ENCODE measurements around the gene ZNF350.

Gene ZNF350

GRCh38 chr19:52020506-52020905 lies 33.9 kb upstream of the ZNF350 start:
- TF ChIP-seq, protein P1, sequence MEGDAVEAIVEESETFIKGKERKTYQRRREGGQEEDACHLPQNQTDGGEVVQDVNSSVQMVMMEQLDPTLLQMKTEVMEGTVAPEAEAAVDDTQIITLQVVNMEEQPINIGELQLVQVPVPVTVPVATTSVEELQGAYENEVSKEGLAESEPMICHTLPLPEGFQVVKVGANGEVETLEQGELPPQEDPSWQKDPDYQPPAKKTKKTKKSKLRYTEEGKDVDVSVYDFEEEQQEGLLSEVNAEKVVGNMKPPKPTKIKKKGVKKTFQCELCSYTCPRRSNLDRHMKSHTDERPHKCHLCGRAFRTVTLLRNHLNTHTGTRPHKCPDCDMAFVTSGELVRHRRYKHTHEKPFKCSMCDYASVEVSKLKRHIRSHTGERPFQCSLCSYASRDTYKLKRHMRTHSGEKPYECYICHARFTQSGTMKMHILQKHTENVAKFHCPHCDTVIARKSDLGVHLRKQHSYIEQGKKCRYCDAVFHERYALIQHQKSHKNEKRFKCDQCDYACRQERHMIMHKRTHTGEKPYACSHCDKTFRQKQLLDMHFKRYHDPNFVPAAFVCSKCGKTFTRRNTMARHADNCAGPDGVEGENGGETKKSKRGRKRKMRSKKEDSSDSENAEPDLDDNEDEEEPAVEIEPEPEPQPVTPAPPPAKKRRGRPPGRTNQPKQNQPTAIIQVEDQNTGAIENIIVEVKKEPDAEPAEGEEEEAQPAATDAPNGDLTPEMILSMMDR (IDR thresholded peaks at IDR 0.05; ENCODE audit: borderline replicate concordance, control extremely low read depth, extremely low read depth, insufficient read depth, missing control alignments) = no peak
- in situ Hi-C loops (cut with MboI; ENCODE audit: low sequenced_read_pairs, unreplicated experiment) = no loop called here
- DNase-seq (ENCODE audit: low spot score) = no peak

DNA sequence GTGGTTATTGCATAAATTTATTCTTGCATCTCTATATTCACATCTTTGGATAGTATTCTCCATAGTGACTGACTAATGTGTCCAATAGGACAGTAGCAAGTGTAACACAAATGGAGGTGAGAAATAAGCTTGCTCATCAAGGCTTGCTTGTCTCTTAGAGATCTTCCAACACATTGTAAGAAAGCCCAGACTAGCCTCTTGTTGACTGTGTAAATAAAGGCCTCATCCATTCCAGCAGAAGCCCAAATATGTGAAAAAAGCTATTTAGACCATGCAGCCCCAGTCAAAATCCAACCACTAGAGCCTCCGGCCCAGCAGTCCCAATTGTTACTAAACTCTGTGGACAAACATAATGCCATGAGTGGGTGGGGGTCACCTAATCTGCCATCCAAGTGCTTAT lies 24.0 kb upstream of the ZNF350 start:
- in situ Hi-C loops (cut with MboI; ENCODE audit: low sequenced_read_pairs, unreplicated experiment) = no loop called here
- DNase-seq (ENCODE audit: low spot score) = no peak
- TF ChIP-seq, protein P1 (IDR thresholded peaks at IDR 0.05; ENCODE audit: borderline replicate concordance, control extremely low read depth, extremely low read depth, insufficient read depth, missing control alignments) = no peak

DNA sequence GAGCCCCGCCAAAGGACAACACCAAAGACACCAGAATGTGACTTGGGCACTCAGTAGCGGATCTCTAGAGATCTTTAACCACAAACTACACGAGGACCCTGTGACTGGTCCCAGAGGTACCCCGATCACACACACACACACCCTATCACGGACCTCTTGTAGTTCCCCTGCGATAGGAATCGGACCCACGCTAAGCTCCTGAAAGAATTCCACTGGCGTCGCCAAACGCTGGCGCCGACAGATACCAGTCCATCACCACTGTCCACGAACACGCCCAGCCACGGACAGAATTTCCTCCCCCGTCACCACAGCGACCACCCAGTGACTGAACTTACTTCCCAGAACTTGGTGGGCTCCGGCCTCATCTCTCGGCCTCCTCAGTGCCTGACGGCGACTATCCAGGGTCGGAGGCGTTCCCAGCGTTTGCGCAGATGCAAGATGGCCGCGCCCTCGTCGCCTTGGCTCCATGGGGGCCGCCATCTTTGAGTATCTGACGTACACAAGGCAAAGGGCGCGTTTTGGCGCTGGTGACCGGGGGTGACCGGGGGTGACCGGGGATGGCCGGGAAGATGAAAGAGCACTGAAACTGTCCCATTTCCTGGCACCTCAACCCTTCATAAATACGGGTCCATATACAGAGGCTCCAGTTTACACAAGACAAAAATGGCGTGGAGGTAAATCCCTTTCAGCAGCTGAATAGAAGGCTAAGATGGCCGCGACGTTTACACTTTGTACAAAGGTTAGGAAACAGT lies 21.3 kb upstream of the ZNF350 start, which contains the start of gene ZNF615:
ZNF615 (minus strand) TSS at position 406 of the 752 bp plus-strand sequence. CDS start 4,500 bp downstream, outside the sequence.
- peak; percentile 87 for DNase-seq (ENCODE audit: low spot score)
- in situ Hi-C loops (cut with MboI; ENCODE audit: low sequenced_read_pairs, unreplicated experiment) = no loop called here
- TF ChIP-seq, protein P1 (IDR thresholded peaks at IDR 0.05; ENCODE audit: borderline replicate concordance, control extremely low read depth, extremely low read depth, insufficient read depth, missing control alignments) = no peak

- TF ChIP-seq, protein P1 (IDR thresholded peaks at IDR 0.05; ENCODE audit: borderline replicate concordance, control extremely low read depth, extremely low read depth, insufficient read depth, missing control alignments) = no peak
Measured at GRCh38 chr19:52007451-52007805, 20.8 kb upstream of the ZNF350 start.

DNA sequence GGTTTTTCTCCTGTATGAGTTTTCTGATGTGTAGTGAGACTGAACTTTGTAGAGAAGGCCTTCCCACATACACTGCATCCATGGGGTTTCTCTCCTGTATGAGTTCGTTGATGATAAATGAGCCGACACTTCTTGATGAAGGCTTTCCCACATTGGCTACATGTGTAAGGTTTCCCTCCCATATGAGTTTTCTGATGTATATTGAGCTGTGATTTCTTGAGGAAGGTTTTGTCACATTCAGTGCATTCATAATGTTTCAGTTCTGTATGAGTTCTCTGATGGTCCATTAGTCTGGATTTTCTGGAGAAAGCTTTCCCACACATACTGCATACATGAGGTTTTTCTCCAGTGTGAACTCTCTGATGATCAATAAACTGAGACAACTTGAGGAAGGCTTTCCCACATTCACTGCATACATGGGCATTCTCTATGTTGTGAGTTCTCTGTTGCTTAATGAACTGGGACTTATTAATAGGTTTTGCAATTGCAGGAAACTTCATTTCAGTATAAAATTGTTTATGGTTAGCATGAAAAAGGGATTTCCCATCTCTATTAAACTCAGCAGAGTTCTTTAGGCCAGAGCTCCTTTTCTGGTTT lies 7.5 kb upstream of the ZNF350 start:
- no peak for DNase-seq (ENCODE audit: low spot score)
- in situ Hi-C loops (cut with MboI; ENCODE audit: low sequenced_read_pairs, unreplicated experiment) = no loop called here
- TF ChIP-seq, protein P1 (IDR thresholded peaks at IDR 0.05; ENCODE audit: borderline replicate concordance, control extremely low read depth, extremely low read depth, insufficient read depth, missing control alignments) = no peak

More at GRCh38 chr19:52007451-52007805, 20.8 kb upstream of the ZNF350 start:
- in situ Hi-C loops (cut with MboI; ENCODE audit: low sequenced_read_pairs, unreplicated experiment) = no loop called here
- no peak for DNase-seq (ENCODE audit: low spot score)

DNA sequence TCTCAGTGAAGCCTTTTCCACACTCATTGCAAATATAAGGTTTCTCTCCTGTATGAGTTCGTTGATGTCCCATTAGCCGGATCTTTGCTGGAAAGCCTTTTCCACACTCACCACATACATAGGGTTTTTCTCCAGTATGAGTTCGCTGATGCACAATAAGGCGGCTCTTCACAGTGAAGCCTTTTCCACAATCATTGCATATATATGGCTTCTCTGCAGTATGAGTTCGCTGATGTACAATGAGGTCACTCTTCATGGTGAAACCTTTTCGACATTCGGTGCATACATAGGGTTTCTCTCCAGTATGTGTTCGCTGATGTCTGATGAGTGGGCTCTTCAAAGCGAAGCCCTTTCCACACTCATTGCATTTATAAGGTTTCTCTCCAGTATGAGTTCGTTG lies 6.8 kb upstream of the ZNF350 start:
- DNase-seq (ENCODE audit: low spot score) = no peak
- TF ChIP-seq, protein P1 (IDR thresholded peaks at IDR 0.05; ENCODE audit: borderline replicate concordance, control extremely low read depth, extremely low read depth, insufficient read depth, missing control alignments) = no peak
- in situ Hi-C loops (cut with MboI; ENCODE audit: low sequenced_read_pairs, unreplicated experiment) = no loop called here
